H9 (cell line): ENCODE data around the gene CRAMP1. TPM values are rescaled to one million over a fixed set of nuclear protein-coding genes. Genes with fewer than 3 reads are reported as not detected.

Source experiments
- DNase-seq: peaks from one replicate; pipeline ENCODE4 v3.0.0-alpha.2; 2017
- H2AFZ ChIP-seq: one replicate; pipeline ENCODE4 v1.6.1; 2013; ENCODE audit warnings: mild to moderate bottlenecking, low read length, control low read depth, moderate library complexity
- H2AK5ac ChIP-seq: 2 replicates; pipeline ENCODE4 v1.6.1; 2013; ENCODE audit warnings: low read length, control low read depth, mixed read lengths; ENCODE audit not compliant: insufficient read length
- H2BK120ac ChIP-seq: one replicate; pipeline ENCODE4 v1.6.1; 2013; ENCODE audit warnings: low read depth, mild to moderate bottlenecking, low read length, control low read depth, inconsistent platforms; ENCODE audit not compliant: poor library complexity, severe bottlenecking
- H2BK12ac ChIP-seq: 2 replicates; pipeline ENCODE4 v1.6.1; 2013; ENCODE audit warnings: low read length, control low read depth, mixed read lengths, low read depth; ENCODE audit not compliant: insufficient read length
- H2BK15ac ChIP-seq: 2 replicates; pipeline ENCODE4 v1.6.1; 2013; ENCODE audit warnings: low read depth, low read length, control low read depth
- H2BK20ac ChIP-seq: one replicate; pipeline ENCODE4 v1.6.1; 2013; ENCODE audit warnings: low read depth, mild to moderate bottlenecking, low read length, control low read depth, inconsistent platforms; ENCODE audit not compliant: poor library complexity, severe bottlenecking
- H2BK5ac ChIP-seq: 2 replicates; pipeline ENCODE4 v1.6.1; 2013; ENCODE audit warnings: low read length, control low read depth, mixed read lengths; ENCODE audit not compliant: insufficient read length
- H3K14ac ChIP-seq: 2 replicates; pipeline ENCODE4 v1.6.1; 2013; ENCODE audit warnings: low read length, control low read depth; ENCODE audit not compliant: insufficient read depth
- H3K18ac ChIP-seq: 2 replicates; pipeline ENCODE4 v1.6.1; 2013; ENCODE audit warnings: low read depth, mild to moderate bottlenecking, mixed read lengths, low read length, control low read depth; ENCODE audit not compliant: insufficient read length
- H3K23ac ChIP-seq: 2 replicates; pipeline ENCODE4 v1.6.1; 2013; ENCODE audit warnings: low read length, control low read depth, mixed read lengths, low read depth; ENCODE audit not compliant: insufficient read length
- H3K23me2 ChIP-seq: 2 replicates; pipeline ENCODE4 v1.6.1; 2013; ENCODE audit warnings: low read depth, mild to moderate bottlenecking, mixed read lengths, low read length, control low read depth; ENCODE audit not compliant: insufficient read length, poor library complexity, severe bottlenecking
- H3K27ac ChIP-seq: 2 replicates; pipeline ENCODE4 v1.5.1; 2013; ENCODE audit warnings: low read length, control low read depth, mixed read lengths, low read depth; ENCODE audit not compliant: insufficient read length
- H3K27me3 ChIP-seq: 2 replicates; pipeline ENCODE4 v1.6.1; 2013; ENCODE audit warnings: low read length, control low read depth, inconsistent platforms; ENCODE audit not compliant: insufficient read depth
- H3K4ac ChIP-seq: 2 replicates; pipeline ENCODE4 v1.6.1; 2013; ENCODE audit warnings: low read depth, mild to moderate bottlenecking, control low read depth, inconsistent platforms, low read length, moderate library complexity
- H3K4me1 ChIP-seq: 2 replicates; pipeline ENCODE4 v1.6.1; 2013; ENCODE audit warnings: low read length, control low read depth, inconsistent platforms; ENCODE audit not compliant: insufficient read depth
- H3K4me2 ChIP-seq: 2 replicates; pipeline ENCODE4 v1.6.1; 2013; ENCODE audit warnings: low read length, control low read depth, mixed read lengths; ENCODE audit not compliant: insufficient read length, insufficient read depth
- H3K56ac ChIP-seq: 2 replicates; pipeline ENCODE4 v1.6.1; 2013; ENCODE audit warnings: low read depth, mild to moderate bottlenecking, mixed read lengths, low read length, control low read depth; ENCODE audit not compliant: insufficient read length
- H3K79me1 ChIP-seq: 2 replicates; pipeline ENCODE4 v1.6.1; 2013; ENCODE audit warnings: low read depth, mild to moderate bottlenecking, moderate library complexity, low read length, control low read depth, inconsistent platforms; ENCODE audit not compliant: insufficient read depth, poor library complexity, severe bottlenecking
- H3K79me2 ChIP-seq: 2 replicates; pipeline ENCODE4 v1.6.1; 2013; ENCODE audit warnings: low read length, control low read depth, inconsistent platforms; ENCODE audit not compliant: insufficient read depth
- H3K9ac ChIP-seq: 2 replicates; pipeline ENCODE4 v1.6.1; 2013; ENCODE audit warnings: low read length, control low read depth, mixed read lengths; ENCODE audit not compliant: insufficient read length; ENCODE audit errors: extremely low read depth
- H3K9me3 ChIP-seq: one replicate; pipeline ENCODE4 v1.6.1; 2013; ENCODE audit warnings: low read depth, low read length, inconsistent platforms; ENCODE audit not compliant: control insufficient read depth
- H3T11ph ChIP-seq: one replicate; pipeline ENCODE4 v1.6.1; 2013; ENCODE audit warnings: mild to moderate bottlenecking, low read length, control low read depth, inconsistent platforms
- H4K20me1 ChIP-seq: one replicate; pipeline ENCODE4 v1.6.1; 2013; ENCODE audit not compliant: control insufficient read depth, insufficient read length, insufficient read depth
- H4K5ac ChIP-seq: 2 replicates; pipeline ENCODE4 v1.6.1; 2013; ENCODE audit warnings: low read depth, mild to moderate bottlenecking, mixed read lengths, low read length, control low read depth; ENCODE audit not compliant: insufficient read length
- H4K8ac ChIP-seq: replicated peaks from 2 replicates; pipeline ENCODE4 v1.6.1; 2013; ENCODE audit warnings: low read length, control low read depth, mixed read lengths, low read depth; ENCODE audit not compliant: insufficient read length
- H4K91ac ChIP-seq: 2 replicates; pipeline ENCODE4 v1.6.1; 2013; ENCODE audit warnings: low read depth, mild to moderate bottlenecking, moderate library complexity, mixed read lengths, low read length, control low read depth; ENCODE audit not compliant: insufficient read length
- H3K27ac Mint-ChIP-seq, 3 experiments: 2 replicates in 2 of 3; 3 replicates in 1 of 3; pipeline ENCODE4 v1.8.0; 2020 to 2021; ENCODE audit warnings: mixed read lengths in 3 of 3, mild to moderate bottlenecking in 1 of 3, moderate library complexity in 1 of 3
- H3K27me3 Mint-ChIP-seq: 2 replicates; pipeline ENCODE4 v1.8.0; 2021; ENCODE audit warnings: low read depth, mild to moderate bottlenecking, moderate library complexity, mixed read lengths
- H3K36me3 Mint-ChIP-seq, 3 experiments: 2 replicates in 2 of 3; 3 replicates in 1 of 3; pipeline ENCODE4 v1.8.0; 2020 to 2021; ENCODE audit warnings: low read depth in 3 of 3, mixed read lengths in 3 of 3; ENCODE audit not compliant: insufficient read depth in 1 of 3
- H3K4me1 Mint-ChIP-seq, 2 experiments: 2 replicates each; pipeline ENCODE4 v1.8.0; 2020; ENCODE audit warnings: mixed read lengths in 2 of 2
- H3K4me3 Mint-ChIP-seq, 2 experiments: 2 replicates in 1 of 2; 3 replicates in 1 of 2; pipeline ENCODE4 v1.8.0; 2020 to 2021; ENCODE audit warnings: mild to moderate bottlenecking in 2 of 2, mixed read lengths in 2 of 2, moderate library complexity in 1 of 2
- H3K9me3 Mint-ChIP-seq, 2 experiments: 2 replicates in 1 of 2; 3 replicates in 1 of 2; pipeline ENCODE4 v1.8.0; 2020; ENCODE audit warnings: mild to moderate bottlenecking in 2 of 2, mixed read lengths in 2 of 2, moderate library complexity in 1 of 2
- CTCF ChIP-seq: fragments of 200-600 bp; sonication (generic); conservative IDR thresholded peaks from 3 replicates; pipeline ENCODE4 v1.8.0; 2021; ENCODE audit warnings: antibody characterized with exemption, mild to moderate bottlenecking
- WGBS: extraction: QIAGEN DNeasy Blood & Tissue Kit; methylation state at CpG from one replicate; pipeline ENCODE4 v1.1.7; 2013; ENCODE audit warnings: missing lambda C conversion rate, low lambda C conversion rate, mixed read lengths; ENCODE audit not compliant: insufficient read length; ENCODE audit errors: extremely low coverage; 5-methylcytosine and 5-hydroxymethylcytosine counted together
- total RNA-seq: library from RNA; stranded (reverse); gene quantifications from 2 replicates; pipeline ENCODE4 v1.2.1, GENCODE V29; 2021

CRAMP1 gene
- total RNA-seq, 1 experiment from 2014 or later: 46.2 TPM

- no peak overlapping the region for H4K8ac ChIP-seq
- no peak overlapping the region for H2BK5ac ChIP-seq
- Mint-ChIP-seq H3K4me1 (no peaks in the 10 kb centered on the region), H3K9me3 (no peaks in the 10 kb centered on the region), H3K27me3 (no peaks in the 10 kb centered on the region), H3K4me3 (no peak overlapping the region), H3K27ac (no peak overlapping the region; a peak in 1 of 7 replicates), H3K36me3 (peaks cover 25 to 79% (median 57%) of the 10 kb centered on the region in 3 experiments)
- H4K5ac ChIP-seq: no peak overlapping the region
- no peak overlapping the region for H3K27ac ChIP-seq
- no peak overlapping the region for H3K56ac ChIP-seq
- no peak overlapping the region for H2BK20ac ChIP-seq
- no peak for TF ChIP-seq CTCF
- no peak overlapping the region for H2BK12ac ChIP-seq
- 0 out of 2 replicates have a peak, but pooled peaks cover 2% of the 10 kb centered on the region for H3K79me2 ChIP-seq
- no peaks in the 10 kb centered on the region for H3K23me2 ChIP-seq
- DNase-seq: no peak
- no peak overlapping the region for H3K23ac ChIP-seq
- no CpG with 5 or more reads among the region's 11 CpGs for WGBS
- H3K14ac ChIP-seq: no peak overlapping the region
- no peak overlapping the region for H2BK15ac ChIP-seq
- no peak overlapping the region for H3K18ac ChIP-seq
- H3T11ph ChIP-seq: no peak overlapping the region
- H3K79me1 ChIP-seq: no peaks in the 10 kb centered on the region
- H4K20me1 ChIP-seq: no peaks in the 10 kb centered on the region
- H3K4me2 ChIP-seq: no peak overlapping the region
- no peaks in the 10 kb centered on the region for H3K9me3 ChIP-seq
- H2AFZ ChIP-seq: no peak overlapping the region
- H2AK5ac ChIP-seq: no peak overlapping the region
- H4K91ac ChIP-seq: no peak overlapping the region
- no peak overlapping the region for H3K9ac ChIP-seq
- no peaks in the 10 kb centered on the region for H3K27me3 ChIP-seq
- H3K4ac ChIP-seq: no peak overlapping the region
- H2BK120ac ChIP-seq: no peak overlapping the region
- H3K4me1 ChIP-seq: no peaks in the 10 kb centered on the region
These were observed 27.7 kb downstream of the CRAMP1 start for GRCh38 chr16:1639860-1640259.
